ENCODE measurements around the gene VASN.
"Not testable (repeated sequence)": the region's sequence is repeated elsewhere in the genome, so short reads cannot be mapped to it uniquely, and the experiment has no call there.

The VASN gene

DNA sequence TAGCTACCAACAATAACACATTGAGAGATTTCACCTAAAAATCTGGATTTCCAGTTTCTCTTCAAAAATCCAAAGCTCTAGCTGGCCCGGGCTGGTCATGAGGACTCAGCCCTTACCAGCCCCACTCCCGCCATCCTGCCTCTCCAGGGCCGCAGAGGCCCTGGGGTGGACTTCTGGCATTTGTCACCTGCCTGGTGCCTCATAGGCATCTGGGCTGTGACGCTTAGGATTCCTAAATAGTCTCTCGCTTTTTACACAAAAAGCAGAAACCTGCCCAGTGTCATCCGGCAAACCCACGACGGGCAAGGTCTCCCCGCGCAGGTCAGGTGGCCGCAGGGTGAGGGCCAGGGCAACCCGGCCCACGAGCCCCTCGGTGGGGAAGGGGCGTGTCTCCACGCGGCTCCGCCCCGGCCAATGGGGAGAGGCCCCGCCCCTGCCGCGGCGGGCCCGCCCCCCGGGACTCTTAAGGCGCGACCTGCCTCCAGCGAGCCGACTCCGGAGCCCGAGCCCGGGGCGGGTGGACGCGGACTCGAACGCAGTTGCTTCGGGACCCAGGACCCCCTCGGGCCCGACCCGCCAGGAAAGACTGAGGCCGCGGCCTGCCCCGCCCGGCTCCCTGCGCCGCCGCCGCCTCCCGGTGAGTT lies at the start of gene VASN:
Gene VASN, plus strand, starts transcription at position 492 of the 644 bp plus-strand sequence. CDS start 9,030 bp downstream, outside the sequence.
- peak; percentile 72 for DNase-seq

DNA sequence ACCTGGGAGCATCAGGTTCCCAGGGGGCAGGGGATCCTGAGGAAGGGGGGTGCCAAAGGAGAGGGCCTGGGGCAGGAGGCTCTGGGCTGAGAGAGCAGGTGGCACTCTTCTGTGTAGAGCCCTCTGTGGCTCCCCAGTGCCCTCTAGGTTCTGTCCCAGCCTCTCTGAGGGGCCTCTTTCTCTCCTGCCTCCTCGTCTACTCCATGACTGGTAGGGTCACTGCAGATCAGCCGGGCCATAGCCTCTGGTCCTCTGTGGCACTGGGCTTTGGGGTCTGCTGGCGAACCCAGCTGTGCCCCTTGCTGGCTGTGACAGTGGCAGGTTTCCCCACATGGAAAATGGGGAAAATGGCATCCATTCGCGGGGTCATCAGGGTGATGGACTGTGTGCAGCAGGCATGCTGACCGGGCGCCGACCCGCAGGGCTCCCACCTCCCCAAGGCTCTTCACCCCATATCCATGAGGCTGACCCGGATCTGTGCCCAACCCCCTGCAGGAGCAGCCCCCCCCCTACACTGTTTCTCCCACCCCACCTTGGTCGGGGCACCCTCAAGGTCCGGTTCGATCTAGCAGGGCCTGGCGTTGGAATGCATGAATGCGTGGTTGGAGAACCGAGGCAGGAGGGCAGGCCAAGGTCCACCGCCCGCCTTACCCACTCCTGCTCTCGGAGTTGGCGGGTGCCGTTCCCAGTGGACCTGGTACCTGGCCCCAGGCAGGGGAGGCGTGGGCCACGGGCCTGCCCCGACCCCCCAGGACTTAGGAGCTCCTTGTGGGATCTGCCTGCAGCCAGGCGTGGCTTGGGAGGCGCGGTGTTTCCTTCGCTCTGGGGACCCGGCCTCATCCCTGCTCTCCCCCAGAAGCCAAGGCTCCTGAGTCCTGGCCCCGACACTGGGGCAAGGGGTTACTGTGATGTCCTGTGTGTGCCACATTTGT lies 49.3 kb upstream of the VASN start:
- no peak for DNase-seq

DNA sequence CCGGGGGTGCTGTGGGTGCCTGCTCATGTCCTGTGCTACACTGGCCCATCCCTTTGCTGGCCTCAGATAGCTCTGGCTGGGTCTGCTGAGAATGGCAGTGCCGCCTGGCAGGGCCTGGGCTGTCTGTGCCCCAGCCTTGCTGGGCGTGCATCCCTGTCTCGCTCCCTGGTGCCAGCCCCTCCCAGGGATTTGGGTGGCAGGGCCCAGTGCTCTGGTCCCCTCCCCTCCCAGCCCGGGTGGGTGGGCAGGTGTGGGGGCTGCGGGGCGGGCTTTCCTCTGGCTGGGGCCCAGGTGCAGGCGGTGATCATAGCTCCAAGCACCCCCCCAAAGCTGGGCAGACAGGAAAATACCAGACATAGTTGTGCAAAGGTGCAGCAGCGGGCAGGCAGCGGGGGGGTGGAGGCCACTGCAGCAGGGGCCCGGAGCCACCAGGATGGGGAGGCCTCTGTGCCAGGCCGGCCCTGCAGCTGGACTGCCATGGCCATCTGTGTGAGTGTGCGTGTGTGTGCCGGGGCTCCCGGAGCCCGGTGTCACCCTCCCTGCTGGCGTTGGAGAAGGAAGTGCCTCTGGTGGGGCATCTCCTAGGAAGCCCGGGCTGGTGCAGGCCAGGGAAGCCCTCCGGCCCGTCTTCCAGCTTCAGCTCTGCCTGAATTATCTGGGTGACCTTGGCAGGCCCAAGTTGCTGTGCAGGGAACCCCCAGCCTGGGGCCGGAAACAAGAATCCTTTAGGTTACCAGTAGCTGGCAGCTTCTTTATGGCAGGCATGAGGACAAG lies 48.4 kb upstream of the VASN start:
- no peak for DNase-seq

DNA sequence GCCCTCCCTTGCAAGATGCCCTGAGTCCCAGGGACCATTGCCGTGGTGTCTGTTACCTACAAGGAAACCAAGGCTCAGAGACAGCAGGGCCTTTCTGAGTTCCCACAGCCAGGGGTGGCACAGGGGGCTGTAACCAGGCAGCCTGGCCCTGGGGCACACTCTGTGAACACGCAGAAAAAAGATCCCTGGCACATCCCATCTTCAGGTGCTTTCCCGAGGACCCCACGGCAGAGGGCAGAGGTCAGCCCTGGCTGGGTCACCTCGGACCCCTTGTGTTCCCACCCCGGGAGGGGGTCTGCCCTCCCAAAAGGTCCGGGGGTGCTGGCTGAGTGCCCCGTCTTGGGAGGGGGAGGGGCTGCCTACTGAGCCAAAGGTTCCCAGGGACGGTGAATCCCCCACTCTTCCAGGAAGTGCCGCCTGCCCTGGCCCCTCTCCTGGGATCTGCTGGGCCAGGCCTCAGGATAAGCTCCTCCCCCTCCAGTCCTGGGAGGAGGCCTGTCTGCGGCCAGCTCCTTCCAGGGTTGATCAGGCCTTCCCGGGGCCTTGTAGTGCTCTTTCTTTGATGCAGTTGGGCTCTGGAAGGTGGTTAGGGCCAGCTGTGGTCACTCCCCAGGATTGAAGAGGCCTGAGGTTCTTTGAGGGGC lies 47.7 kb upstream of the VASN start:
- no peak for DNase-seq

DNA sequence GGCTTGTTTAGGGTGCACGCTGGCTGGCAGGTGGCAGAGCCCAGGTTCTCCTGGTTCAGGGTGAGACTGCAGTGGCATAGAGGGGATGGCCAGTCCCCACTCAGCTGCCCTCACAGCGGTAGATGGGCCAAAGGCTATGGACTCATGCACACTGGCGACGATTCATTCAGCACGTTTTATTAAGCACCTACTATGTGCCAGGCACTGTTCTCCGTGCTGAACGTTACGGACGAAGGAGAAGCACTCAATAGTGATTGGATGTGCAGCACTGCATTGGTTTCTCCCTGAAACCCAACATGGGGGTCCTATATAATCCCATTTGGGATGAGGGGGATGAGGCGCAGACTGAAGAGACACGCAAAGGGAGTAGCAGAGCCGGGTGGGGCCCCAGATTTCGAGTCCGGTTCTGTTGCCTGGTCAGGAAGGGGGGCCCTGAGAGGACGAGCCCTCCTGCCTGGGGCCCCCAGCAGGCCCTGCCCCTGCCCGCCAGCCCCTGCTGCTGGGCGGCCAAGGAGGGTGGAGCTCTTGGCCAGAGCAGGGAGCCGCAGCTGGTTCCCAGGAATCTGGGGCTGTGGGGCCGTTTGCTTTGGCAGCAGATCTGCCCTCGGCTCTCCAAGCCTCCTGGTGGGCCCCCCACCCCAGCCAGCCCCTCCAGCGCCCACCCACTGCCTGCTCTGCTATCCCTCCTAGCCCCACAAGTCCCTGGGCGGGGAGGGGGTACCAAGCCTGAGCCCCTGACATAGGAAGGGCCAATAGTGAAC lies 47.0 kb upstream of the VASN start:
- DNase-seq: no peak

DNA sequence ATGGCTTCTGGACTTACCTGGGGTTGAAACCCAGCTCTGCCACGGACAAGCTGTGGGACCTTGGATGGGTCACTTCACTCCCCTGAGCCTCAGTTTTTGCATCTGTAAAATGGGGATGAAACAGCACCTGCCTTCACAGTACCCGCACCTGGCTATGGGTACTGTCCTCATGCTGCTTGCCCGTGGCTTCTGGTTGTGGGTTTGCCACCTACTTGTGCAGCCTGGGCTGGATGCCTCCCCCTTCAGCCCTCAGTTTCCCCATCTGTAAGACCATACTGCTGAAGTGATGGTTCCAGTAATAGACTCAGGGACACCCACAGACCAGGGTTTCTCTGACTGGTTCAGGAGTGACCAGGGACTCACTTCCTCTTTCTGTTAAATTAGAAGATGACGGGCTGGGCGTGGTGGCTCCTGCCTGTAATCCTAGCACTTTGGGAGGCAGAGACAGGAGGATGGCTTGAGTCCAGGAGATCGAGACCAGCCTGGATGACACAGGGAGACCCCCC lies 46.3 kb upstream of the VASN start:
- DNase-seq: no peak

DNA sequence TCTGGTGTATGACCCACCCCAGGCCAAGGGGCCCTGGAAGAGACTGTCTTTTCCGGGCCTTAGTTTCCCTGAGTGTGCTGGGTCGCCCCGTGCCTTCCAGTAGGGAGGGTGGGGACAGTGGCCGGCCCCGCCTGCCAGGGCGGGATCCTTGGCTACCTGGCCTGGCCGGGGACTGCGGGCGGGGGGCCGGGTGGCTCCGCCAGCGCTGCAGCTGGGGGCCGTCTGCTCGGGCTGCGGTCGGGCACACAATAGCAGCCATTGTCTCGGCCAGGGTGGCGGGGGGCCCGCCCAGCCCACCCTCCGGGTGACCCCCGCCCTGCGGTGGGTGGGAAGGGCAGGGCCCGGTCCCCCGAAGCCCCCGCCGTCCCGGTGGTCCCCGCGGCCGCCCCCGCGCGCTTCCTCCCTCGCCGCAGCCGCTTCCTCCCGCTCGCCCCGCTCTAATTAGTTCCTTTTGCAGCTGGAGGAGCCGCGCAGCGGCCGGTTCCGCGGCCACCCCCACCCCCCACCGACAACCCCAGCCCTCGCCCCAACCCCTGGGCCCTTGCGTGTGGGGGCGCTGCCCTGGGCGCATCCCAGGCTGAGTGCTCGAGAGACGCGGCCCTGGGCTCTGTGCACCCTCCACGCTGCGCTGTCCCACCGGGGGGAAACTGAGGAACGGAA lies 44.1 kb upstream of the VASN start:
- no peak for DNase-seq

DNA sequence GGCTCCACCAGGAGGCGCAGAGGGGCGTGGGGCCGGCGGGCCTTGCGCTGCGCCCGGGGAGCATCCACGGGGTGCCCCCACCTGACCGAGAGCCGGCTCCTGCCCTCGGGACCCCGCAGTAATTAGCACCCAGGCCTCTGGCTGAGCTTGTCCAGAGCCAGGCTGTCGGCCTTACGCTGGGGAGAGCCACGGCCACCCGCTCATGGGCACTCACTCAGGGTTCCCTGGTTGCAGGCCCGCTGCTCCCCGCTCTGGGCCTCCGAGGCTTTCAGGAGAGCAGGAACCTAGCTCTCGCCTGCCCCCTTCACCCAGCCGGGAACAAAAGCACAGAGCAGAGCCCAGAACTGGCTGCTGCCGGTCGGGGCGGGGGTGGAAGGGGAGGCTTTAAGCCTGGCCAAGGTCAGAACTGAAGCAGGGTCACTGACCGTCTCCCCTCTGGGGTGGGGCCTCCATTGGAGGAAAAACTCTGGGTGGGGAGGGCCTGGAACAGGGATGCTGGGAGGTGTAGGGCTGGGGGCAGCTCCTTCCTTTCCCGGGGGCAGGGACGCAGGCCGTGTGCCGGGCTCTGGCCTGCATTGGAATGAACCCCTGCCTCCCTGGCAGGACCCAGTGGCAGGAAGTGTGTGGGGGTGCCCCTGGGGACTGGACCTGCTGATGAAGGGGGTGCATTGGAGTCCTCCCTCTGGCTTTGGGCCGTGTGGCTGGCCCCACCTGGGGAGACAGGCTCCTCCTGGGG lies 43.4 kb upstream of the VASN start:
- peak; percentile 56 for DNase-seq

DNA sequence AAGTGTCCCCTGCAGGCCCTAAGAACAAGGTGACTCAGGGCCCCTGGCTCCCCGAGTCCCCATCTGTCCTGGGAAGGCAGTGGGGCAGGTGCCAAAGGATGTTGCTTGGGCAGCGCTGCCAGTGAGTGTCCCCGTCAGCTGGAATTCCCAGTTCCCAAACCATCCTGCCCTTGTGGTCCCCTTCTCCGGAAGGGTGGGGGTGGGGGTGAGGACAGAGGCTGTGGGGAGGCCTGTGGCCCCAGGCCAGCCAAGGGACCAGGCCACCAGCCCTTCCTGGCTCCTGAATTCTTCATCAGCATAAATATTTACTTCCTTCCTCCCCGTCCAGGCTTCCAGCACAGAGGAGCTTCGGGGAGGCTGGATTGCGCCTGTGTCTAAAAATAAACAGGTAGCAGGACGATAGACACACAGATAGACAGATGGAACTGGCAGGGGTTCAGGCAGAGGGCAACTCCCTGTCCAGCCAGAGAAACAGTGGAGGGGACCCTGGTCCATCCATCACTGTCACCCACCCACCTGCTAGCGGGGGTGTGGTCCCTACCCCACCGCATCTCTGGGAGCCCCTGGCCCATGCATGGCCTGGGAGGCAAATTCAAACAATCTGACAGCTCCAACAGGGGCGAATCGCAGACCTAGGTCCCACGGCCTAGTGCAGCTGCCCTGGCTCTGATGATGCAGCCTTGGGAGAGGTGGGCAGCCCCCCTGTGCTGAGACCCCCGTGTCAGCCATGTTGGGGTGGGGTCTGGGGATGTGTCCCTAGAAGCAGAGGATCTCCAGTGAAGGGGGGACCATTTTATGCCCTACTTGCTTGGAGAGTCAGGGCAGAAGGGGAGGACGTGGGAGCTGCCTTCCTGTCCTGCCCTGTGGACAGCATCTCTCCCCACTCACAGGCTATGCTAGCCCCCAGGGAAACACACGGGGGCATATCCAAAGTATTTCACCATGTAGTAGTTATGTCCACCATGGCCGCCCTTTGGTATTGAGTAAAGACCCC lies 42.6 kb upstream of the VASN start:
- DNase-seq: no peak

DNA sequence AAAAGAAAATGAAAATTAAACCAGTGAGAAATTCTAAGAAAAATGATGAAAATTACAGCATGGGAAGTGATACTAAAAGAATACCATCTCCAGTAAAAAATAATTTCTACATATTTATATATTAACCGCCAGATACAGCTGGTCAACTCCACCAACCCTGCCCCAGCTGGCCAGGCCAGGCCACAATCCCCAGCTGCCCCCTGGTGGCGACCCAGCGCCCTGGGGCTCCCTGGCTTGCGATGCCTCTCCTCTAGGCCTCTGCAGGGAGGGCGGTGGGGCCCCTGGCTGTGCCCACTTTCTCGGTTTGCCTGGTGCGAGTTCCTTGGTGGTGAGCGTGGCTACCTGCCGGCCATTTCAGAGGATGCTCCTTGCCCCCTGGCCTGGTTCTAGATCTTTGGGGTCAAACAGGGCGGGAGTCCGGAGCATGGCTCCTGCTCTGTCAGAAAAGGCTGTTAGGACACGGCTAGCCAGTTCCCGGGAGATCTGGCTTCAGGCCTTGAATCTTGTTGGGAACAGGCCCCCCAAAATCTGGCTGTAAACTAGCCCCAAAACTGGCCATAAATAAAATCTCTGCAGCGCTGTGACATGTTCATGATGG lies 41.3 kb upstream of the VASN start:
- peak; percentile 73 for DNase-seq

DNA sequence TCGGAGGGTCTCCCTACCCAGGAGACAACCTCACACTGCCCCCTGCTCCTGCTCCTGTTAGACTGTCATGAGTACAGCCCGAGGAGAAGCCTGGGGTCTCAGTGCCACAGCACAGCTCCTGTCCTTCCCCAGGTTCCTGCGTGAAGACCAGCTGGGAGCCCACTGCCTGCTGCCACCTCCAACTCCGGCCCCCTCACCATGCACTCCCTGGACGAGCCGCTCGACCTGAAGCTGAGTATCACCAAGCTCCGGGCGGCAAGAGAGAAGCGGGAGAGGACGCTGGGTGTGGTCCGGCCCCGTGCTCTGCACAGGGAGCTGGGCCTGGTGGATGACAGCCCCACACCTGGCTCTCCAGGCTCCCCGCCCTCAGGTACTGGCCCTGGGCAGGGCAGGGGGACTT lies 39.6 kb upstream of the VASN start:
- DNase-seq: no peak

DNA sequence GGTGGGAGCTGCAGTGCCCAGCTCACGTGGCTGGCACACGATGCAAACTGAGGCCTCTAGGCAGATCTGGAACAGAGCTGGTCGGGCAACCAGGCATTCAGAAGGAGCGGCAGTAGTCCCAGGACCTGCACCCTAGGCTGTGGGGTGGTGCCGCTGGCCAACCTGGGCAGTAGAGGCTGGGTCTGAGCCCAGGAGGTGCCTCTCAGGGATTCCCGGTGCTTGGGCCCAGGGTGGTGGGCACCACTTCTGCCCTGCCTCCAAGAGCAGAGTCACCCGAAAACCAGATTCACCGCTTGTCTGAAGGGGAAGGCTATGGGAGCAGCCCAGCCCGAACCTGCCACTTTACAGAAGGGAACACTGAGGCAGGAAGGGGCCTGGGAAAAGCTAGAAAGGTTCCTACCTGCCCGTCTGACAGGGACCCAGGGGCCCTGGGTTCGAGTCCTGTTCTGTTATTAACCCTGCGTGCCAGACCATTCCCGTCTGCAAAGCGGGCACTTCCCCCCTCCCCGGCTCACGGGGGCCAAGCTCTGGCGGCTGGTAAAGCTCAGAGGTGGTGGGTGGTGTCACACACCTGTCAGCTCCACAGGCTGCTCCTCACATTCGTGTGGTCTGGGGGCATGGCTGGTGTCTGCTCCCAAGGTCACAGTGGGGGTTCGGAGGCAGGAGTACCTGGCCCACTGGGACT lies 38.9 kb upstream of the VASN start:
- no peak for DNase-seq

DNA sequence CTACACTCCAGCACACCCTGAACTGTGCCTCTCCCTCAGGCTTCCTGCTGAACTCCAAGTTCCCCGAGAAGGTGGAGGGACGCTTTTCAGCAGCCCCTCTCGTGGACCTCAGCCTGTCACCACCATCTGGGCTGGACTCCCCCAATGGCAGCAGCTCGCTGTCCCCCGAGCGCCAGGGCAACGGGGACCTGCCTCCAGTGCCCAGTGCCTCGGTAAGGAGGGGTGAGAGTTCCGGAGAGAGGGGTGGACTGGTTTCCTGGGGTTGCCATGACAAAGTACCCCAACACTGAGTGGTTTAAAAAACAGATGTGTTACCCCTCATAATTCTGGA lies 38.4 kb upstream of the VASN start:
- no peak for DNase-seq

DNA sequence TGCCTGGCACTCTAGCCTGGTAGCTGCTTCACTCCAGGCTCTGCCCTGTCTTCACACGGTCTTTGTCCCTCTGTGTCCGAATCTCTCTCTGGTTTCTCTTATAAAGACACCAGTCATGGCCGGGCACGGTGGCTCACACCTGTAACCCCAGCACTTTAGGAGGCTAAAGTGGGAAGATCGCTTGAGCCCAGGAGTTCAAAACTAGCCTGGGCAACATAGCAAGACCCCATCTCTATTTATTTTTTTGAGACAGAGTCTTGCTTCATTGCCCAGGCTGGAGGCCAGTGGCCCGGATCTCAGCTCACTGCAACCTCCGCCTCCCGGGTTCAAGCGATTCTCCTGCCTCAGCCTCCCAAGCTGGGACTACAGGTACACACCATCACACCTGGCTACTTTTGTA lies 37.9 kb upstream of the VASN start:
- not testable (repeated sequence) for DNase-seq

DNA sequence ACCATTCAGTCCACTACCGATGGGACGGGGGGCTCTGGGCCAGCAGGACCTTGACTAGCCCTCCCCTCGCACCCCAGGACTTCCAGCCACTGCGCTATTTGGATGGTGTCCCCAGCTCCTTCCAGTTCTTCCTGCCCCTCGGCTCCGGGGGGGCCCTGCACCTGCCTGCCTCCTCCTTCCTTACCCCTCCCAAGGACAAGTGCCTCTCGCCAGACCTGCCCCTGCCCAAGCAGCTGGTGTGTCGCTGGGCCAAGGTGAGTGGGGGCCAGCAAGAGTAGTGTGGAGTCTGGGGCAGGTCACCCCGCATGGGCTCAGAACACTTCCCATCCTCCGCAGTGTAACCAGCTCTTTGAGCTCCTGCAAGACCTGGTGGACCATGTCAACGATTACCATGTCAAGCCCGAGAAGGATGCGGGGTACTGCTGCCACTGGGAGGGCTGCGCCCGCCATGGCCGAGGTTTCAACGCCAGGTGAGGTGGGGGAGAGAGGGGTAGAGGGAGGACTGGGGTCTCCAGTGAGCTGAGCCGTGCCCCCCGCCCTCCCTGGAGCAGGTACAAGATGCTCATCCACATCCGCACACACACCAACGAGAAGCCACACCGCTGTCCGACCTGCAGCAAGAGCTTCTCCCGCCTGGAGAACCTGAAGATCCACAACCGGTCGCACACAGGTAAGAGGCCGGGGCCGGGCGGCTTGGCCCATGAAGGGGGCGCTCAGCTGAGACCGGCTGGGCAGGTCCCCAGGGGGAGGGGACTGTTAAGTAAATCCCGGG lies 36.7 kb upstream of the VASN start:
- DNase-seq: no peak

DNA sequence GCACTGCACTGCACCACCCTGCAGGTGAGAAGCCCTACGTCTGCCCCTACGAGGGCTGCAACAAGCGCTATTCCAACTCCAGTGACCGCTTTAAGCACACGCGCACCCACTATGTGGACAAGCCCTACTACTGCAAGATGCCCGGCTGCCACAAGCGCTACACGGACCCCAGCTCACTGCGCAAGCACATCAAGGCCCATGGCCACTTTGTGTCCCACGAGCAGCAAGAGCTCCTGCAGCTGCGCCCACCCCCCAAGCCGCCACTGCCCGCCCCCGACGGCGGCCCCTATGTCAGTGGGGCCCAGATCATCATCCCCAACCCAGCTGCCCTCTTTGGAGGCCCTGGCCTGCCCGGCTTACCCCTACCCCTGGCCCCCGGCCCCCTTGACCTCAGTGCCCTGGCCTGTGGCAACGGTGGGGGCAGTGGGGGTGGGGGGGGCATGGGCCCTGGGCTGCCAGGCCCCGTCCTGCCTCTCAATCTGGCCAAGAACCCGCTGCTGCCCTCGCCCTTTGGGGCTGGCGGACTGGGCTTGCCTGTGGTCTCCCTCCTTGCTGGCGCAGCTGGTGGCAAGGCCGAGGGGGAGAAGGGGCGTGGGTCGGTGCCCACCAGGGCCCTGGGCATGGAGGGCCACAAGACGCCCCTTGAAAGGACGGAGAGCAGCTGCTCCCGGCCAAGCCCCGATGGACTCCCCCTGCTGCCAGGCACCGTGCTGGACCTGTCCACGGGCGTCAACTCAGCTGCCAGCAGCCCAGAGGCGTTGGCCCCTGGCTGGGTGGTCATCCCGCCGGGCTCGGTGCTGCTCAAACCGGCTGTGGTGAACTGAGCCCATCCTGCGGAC lies 34.7 kb upstream of the VASN start:
- no peak for DNase-seq
